Gastrocnemius medialis (tissue), 4 donors: ENCODE data around the gene SPTBN2. TPM values are rescaled to one million over a fixed set of nuclear protein-coding genes. Genes with fewer than 3 reads are reported as not detected.

Source experiments
- ATAC-seq, 2 donors: fragments of 150-250 bp; one replicate each; pipeline ENCODE4 v1.9.1; 2016
- DNase-seq, 2 donors: peaks; one replicate each; pipeline ENCODE4 v3.0.0-alpha.2; 2019
- H3K27ac ChIP-seq, 4 donors: fragments of 200-600 bp; sonication (generic); 1 replicate in 1 of 4; 2 replicates in 3 of 4; pipeline ENCODE4 v1.5.1; 2016 to 2018; ENCODE audit warnings: mild to moderate bottlenecking in 2 of 4, moderate library complexity in 1 of 4
- H3K27me3 ChIP-seq, 3 donors: fragments of 200-600 bp; sonication (generic) in 2 of 3; 1 replicate in 1 of 3; 2 replicates in 2 of 3; pipeline versions ENCODE4 v1.5.1 to v1.6.0; 2016 to 2019; ENCODE audit warnings: mild to moderate bottlenecking in 1 of 3, moderate library complexity in 1 of 3
- H3K36me3 ChIP-seq, 2 donors: fragments of 200-600 bp; sonication (generic) in 1 of 2; one replicate each; pipeline ENCODE4 v1.5.1; 2017 to 2018
- H3K4me1 ChIP-seq, 2 donors: fragments of 200-600 bp; sonication (generic) in 1 of 2; one replicate each; pipeline ENCODE4 v1.5.1; 2016 to 2017; ENCODE audit warnings: mild to moderate bottlenecking in 2 of 2
- H3K4me3 ChIP-seq, 4 donors: fragments of 200-600 bp; sonication (generic) in 3 of 4; 1 replicate in 1 of 4; 2 replicates in 3 of 4; pipeline ENCODE4 v1.5.1; 2016 to 2019; ENCODE audit warnings: mild to moderate bottlenecking in 2 of 4
- H3K9me3 ChIP-seq, 3 donors: fragments of 200-600 bp; sonication (generic) in 2 of 3; 1 replicate in 1 of 3; 2 replicates in 2 of 3; pipeline ENCODE4 v1.5.1; 2016 to 2019
- CTCF ChIP-seq, 5 experiments: fragments of 450-650 bp in 3 of 5; fragments of 200-600 bp in 2 of 5; sonication (generic) in 2 of 5; IDR thresholded peaks in 4 of 5; conservative IDR thresholded peaks in 1 of 5; 1 replicate in 4 of 5; 2 replicates in 1 of 5; pipeline ENCODE4 v1.5.1; 2016 to 2019; ENCODE audit warnings: antibody characterized with exemption in 5 of 5, mild to moderate bottlenecking in 3 of 5, moderate library complexity in 3 of 5
- POLR2A ChIP-seq, 2 donors: fragments of 450-650 bp; IDR thresholded peaks; one replicate each; pipeline ENCODE4 v1.6.1; 2017; ENCODE audit warnings: antibody characterized with exemption in 2 of 2, mild to moderate bottlenecking in 2 of 2, moderate library complexity in 2 of 2
- in situ Hi-C, 4 donors: fragments of 200-750 bp; cut with MboI; loops; one replicate each; pipeline versions ENCODE4 v1.15.0 to v1.8.0; 2017; ENCODE audit warnings: low sequenced_read_pairs in 4 of 4
- intact Hi-C: fragments of 100-400 bp; cut with DNase I; formaldehyde crosslinking; loops from one replicate; pipeline ENCODE4 v1.15.1; 2023; ENCODE audit warnings: low total_unique reads
- total RNA-seq, 4 donors: library from RNA; depleted of rRNA; stranded (reverse); fragments of >200 nt; gene quantifications; one replicate each; pipeline versions ENCODE4 v1.1.0 to v1.2.3, GENCODE V29; 2016

SPTBN2 gene
- total RNA-seq, 4 donors from 2014 or later, result 0.40 to 1.5 (median 1.0) TPM

GRCh38 chr11:66766681-66767080, 37.7 kb upstream of the SPTBN2 start:
- no peaks in the 10 kb centered on the region for H3K4me1 ChIP-seq
- in situ Hi-C loops, result no loop called here
- TF ChIP-seq POLR2A (IDR thresholded peaks at IDR 0.05), result no peak
- no peak for TF ChIP-seq CTCF (IDR thresholded peaks at IDR 0.05 in 4 of 5, conservative IDR thresholded peaks at IDR 0.05 in 1 of 5)
- H3K4me3 ChIP-seq, result no peak overlapping the region
- H3K27ac ChIP-seq, result no peak overlapping the region
- intact Hi-C loops, result no loop called here
- no peaks in the 10 kb centered on the region for H3K36me3 ChIP-seq
- H3K27me3 ChIP-seq, result no peaks in the 10 kb centered on the region
- no peaks in the 10 kb centered on the region for H3K9me3 ChIP-seq
- no peak for ATAC-seq
- no peak for DNase-seq

- no peak for TF ChIP-seq CTCF (IDR thresholded peaks at IDR 0.05 in 4 of 5, conservative IDR thresholded peaks at IDR 0.05 in 1 of 5)
- TF ChIP-seq POLR2A (IDR thresholded peaks at IDR 0.05), result no peak
- Histone ChIP-seq H3K27ac (no peak overlapping the region), H3K4me3 (no peak overlapping the region), H3K9me3 (no peaks in the 10 kb centered on the region), H3K27me3 (no peaks in the 10 kb centered on the region), H3K36me3 (no peaks in the 10 kb centered on the region), H3K4me1 (no peaks in the 10 kb centered on the region)
- no peak for DNase-seq
- ATAC-seq, result no peak
- intact Hi-C loops, result no loop called here
- in situ Hi-C loops, result no loop called here
Measured at GRCh38 chr11:66762088-66762487, 33.1 kb upstream of the SPTBN2 start.

- DNase-seq (no peak), ATAC-seq (no peak)
- Histone ChIP-seq H3K4me3 (no peak overlapping the region), H3K4me1 (no peaks in the 10 kb centered on the region), H3K27me3 (peaks cover 0 to 3% (median 0%) of the 10 kb centered on the region in 3 donors), H3K27ac (no peak overlapping the region), H3K36me3 (no peaks in the 10 kb centered on the region), H3K9me3 (no peaks in the 10 kb centered on the region)
- intact Hi-C loops, result no loop called here
- in situ Hi-C loops, result no loop called here
- TF ChIP-seq POLR2A (IDR thresholded peaks at IDR 0.05) (no peak), CTCF (IDR thresholded peaks at IDR 0.05 in 4 of 5, conservative IDR thresholded peaks at IDR 0.05 in 1 of 5) (no peak)
Measured at GRCh38 chr11:66752148-66752547, 23.1 kb upstream of the SPTBN2 start.

GRCh38 chr11:66749091-66749490, 20.1 kb upstream of the SPTBN2 start:
- no peak for TF ChIP-seq CTCF (IDR thresholded peaks at IDR 0.05 in 4 of 5, conservative IDR thresholded peaks at IDR 0.05 in 1 of 5)
- TF ChIP-seq POLR2A (IDR thresholded peaks at IDR 0.05), result no peak

GRCh38 chr11:66747480-66747879, 18.5 kb upstream of the SPTBN2 start:
- no peaks in the 10 kb centered on the region for H3K9me3 ChIP-seq
- ATAC-seq (no peak), DNase-seq (no peak)
- in situ Hi-C loops, result no loop called here
- H3K27me3 ChIP-seq, result peaks cover 0 to 3% (median 0%) of the 10 kb centered on the region in 3 donors
- no peak overlapping the region for H3K27ac ChIP-seq
- intact Hi-C loops, result no loop called here
- H3K4me1 ChIP-seq, result peaks cover 6 to 9% of the 10 kb centered on the region in 2 donors
- H3K4me3 ChIP-seq, result no peak overlapping the region
- H3K36me3 ChIP-seq, result no peaks in the 10 kb centered on the region
- no peak for TF ChIP-seq CTCF (IDR thresholded peaks at IDR 0.05 in 4 of 5, conservative IDR thresholded peaks at IDR 0.05 in 1 of 5)

More at GRCh38 chr11:66749091-66749490, 20.1 kb upstream of the SPTBN2 start:
- no peaks in the 10 kb centered on the region for H3K9me3 ChIP-seq
- intact Hi-C loops, result no loop called here
- H3K27me3 ChIP-seq, result peaks cover 0 to 3% (median 0%) of the 10 kb centered on the region in 3 donors
- no peak overlapping the region for H3K4me3 ChIP-seq
- in situ Hi-C loops, result no loop called here
- H3K36me3 ChIP-seq, result no peaks in the 10 kb centered on the region
- peaks cover 0 to under 1% of the 10 kb centered on the region in 2 donors for H3K4me1 ChIP-seq
- DNase-seq, result no peak
- H3K27ac ChIP-seq, result no peak overlapping the region
- no peak for ATAC-seq
